Pons (tissue), 1 donor: ENCODE measurements around the gene NDUFS3.
"Not testable (repeated sequence)": the region's sequence is repeated elsewhere in the genome, so short reads cannot be mapped to it uniquely, and the experiment has no call there.

ENCODE experiments used
- DNase-seq: peaks from one replicate; pipeline ENCODE4 v3.0.0-alpha.2; 2016; ENCODE audit warnings: low spot score

NDUFS3 gene

DNA sequence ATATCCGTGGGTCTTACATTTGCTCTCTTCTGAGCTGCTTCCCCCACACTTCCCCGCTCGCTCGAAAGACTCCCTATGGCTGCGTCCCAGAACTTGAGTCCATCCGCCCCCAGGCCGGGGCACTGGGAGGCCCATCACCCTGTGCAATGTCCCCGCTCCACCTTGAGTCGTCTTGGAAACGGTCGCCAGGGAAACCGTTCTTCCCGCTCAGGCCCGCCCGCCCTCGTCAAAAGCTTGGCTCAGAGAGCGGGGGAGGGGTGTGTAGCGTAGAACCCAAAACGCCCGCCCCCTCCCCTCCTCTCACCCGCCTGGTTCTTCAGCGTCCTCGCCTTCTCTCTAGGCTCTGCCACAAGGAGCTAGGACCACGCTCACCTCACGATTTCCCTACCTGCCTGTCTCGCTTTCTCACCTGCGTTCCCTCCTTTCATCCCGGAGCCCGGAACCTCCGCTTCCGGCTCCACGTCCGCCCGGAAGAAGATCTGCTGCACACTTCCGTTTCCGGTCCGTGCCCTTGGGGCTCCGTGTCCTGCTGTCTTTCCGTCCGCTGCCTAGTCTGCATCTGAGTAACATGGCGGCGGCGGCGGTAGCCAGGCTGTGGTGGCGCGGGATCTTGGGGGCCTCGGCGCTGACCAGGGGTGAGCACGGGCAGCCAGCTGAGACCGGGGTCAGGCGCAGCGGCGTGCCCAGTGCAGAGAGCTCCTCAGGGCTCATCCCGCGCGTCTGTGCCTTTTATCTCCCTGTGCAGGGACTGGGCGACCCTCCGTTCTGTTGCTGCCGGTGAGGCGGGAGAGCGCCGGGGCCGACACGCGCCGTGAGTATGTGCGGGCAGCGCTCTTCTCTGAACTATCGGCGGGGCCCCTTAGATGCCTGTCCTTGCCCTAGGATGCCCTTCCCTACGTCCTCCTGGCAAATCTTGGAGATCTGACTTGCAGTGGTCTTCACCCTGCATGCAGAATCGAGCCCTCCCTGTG, at the start of gene NDUFS3, which contains the start of gene KBTBD4:
Gene NDUFS3, plus strand, starts transcription at position 551 of the 971 bp plus-strand sequence. Its CDS starts 18 bp downstream, at position 569.
Gene KBTBD4, minus strand, starts transcription at position 447 of the 971 bp plus-strand sequence. Its CDS starts 19 bp downstream, at position 428.
- peak; percentile 90 for DNase-seq

DNA sequence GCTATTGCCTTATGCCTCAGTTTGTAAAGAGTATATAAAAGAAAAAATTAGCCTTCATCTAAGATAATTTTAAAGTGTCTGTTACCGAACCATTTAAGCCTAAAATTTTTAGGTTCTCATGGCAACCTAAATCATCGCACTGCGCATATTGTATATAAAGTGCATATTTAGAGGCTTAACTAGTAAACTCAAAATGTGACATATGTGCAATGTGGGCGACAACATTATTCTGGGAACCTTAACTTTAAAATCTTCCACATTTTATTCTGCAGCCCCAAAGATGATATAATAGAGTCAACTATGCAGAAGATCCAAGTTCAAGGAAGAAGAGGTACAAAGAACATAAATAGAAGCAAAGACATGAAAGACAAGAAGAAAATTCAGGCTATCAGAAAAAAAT, 48.9 kb upstream of the NDUFS3 start:
- DNase-seq: no peak

GRCh38 chr11:47530721-47531120, 48.2 kb upstream of the NDUFS3 start:
- DNase-seq: not testable (repeated sequence)

- no peak for DNase-seq
These were observed 47.2 kb upstream of the NDUFS3 start for GRCh38 chr11:47531666-47532065.

DNA sequence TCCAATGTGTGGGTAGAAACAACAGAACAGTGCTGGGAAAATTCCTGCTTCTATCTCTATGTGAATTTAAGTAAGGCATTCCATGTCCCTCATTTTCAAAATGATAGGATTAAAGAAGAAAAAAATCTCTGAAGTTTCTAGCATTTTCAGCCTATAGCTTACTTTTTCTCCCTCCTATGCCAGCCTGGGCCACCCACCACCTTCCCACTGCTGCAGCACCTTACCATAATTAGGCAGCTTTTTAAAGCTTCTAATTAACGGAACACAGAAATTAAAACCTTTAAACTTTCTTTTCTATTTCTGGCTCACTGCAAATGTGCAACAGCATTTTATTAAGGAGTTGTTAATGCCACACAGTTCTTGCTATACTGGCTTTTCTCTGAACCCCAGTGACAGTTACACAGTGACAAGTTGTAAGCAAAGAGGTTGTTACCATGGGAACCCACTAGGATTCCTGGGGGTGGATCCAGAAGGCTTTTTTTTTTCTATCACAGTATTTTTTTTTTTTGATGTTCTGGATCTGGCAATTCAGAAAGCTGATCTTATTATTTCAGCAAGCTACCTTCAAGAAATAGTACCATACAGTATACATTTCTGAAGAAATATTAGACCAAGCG, 46.2 kb upstream of the NDUFS3 start:
- DNase-seq: no peak

DNA sequence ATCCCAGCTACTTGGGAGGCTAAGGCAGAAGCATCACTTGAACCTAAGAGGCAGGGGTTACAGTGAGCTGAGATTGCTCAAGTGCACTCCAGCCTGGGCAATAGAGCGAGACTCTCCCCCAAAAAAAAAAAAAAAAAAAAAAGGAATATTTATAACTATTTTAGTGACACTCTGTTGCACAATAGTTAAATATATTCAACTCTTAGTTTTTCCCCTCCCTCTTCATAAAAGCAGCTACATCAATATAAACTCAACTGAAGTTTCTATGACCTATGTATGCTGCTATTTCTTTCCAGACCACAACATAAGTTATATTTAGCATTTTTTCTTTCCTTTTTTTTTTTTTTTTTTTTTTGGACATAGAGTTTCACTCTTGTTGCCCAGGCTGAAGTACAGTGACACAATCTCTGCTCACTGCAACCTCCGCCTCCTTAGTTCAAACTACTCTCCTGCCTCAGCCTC, 45.2 kb upstream of the NDUFS3 start:
- no peak for DNase-seq

- no peak for DNase-seq
These were observed 44.1 kb upstream of the NDUFS3 start for GRCh38 chr11:47534704-47535251.

DNA sequence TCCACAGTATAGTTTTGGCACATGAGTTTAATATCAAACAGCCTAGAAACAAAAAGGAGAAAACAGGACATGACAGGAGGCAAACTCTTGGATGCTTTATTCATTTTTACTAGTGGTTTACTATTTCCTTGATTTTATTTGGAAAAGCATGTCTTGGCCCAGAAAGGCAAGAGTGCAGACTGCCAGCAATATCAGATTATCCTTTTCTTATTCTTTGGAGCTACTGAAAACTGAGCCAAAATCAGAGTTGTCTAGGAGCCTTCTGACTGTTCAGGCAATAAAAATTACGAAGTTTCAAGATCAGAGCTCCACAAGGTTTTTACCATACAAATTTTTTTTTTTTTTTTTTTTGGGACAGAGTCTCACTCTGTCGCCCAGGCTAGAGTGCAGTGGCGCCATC, 42.0 kb upstream of the NDUFS3 start:
- DNase-seq: no peak

- peak; percentile 84 for DNase-seq
These were observed 39.9 kb upstream of the NDUFS3 start for GRCh38 chr11:47538741-47539565.

GRCh38 chr11:47539681-47540039, 39.2 kb upstream of the NDUFS3 start:
- no peak for DNase-seq

DNA sequence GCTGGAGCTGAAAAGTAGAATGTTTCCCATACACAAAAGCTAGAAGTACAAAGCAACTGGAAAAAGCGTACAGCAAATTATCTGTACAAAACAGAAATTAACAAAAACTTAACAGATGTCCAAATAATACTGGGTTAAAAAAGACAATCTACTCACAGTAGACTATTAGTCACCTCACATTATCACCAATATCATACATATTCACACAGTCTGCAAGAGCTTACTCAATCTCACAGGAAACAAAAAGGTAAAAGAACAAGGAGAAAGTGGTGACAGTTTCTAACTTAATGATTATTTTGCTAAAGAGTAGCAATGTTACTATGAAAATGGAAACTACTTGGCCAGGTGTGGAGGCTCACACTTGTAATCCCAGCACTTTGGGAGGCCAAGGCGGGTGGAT, 37.8 kb upstream of the NDUFS3 start:
- no peak for DNase-seq

DNA sequence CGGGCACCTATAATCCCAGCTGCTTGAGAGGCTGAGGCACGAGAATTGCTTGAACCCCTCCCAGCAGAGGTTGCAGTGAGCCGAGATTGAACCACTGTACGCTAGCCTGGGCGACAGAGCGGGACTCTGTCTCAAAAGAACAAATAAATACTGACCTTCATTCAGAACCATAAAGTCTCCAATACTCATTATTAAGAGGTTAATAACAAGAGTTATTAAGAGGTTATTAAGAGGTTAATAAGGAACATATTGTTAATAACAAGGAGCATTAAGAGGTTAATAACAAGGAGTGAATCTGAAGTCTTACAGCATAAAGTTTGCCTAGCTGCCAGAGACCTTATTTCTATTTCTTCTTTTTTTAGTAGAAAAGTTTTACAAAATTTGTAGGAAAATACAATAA, 33.6 kb upstream of the NDUFS3 start:
- no peak for DNase-seq

DNA sequence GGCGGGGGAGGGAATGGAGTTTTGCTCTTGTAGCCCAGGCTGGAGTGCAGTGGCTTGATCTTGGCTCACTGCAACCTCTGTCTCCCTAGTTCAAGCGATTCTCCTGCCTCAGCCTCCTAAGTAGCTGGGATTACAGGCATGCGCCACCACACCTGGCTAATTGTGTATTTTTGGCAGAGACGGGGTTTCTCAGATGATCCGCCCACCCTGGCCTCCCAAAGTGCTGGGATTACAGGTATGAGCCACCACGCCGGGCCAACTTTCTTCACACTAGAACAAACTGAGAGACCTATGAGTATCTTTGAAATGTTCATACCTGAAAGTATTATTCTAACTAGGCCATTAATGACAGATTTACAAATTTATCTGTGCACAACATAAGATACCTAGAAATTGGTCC, 32.6 kb upstream of the NDUFS3 start:
- not testable (repeated sequence) for DNase-seq

DNA sequence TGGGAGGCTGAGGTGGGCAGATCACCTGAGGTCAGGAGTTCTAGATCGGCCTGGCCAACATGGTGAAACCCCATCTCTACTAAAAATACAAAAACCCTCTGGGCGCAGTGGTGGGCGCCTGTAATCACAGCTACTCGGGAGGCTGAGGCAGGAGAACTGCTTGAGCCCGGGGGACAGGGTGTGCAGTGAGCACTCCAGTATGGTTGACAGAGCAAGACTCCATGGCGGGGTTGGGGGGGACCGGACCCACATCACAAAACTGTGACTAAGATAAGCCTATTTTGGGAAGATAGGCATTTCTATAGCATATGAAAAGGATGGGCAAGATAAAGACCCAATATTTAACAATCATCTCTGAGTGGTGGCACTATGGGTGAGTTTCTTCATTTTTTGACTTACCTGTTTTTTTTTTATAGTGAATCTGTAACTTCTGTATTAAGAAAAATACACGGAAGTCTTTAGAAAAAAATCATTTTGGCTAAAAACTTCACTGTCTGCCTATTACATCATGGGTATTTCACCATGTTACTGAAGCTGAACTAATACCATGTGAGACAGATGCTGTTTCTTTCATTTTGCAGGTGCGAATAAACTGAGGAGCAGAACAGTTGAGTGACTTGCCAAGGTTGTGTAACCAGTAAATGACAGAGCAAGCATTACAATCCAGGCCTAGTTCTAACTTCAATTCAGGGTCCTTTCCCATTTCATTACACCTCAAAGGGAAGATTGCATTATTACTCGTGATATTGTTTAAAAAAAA, 28.4 kb upstream of the NDUFS3 start:
- no peak for DNase-seq

DNA sequence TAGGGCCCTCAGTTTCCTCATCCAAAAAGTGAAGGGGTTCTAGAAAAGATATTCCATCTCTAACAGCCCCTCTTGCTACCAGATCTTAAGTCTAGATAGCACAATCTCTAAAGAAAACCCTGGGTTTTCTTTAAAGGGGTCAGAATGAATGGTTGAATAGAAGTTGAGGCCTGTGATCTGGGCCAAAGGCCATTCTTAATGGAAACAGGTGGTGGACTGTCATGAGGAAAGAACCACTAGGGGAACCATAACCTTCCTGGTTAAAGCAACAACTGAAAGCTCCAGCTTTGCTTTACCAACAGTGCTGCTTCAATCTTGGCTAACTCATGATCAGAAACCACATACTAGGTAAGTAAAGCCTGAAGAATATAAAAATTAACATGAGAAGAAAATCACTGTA, 27.8 kb upstream of the NDUFS3 start:
- no peak for DNase-seq

GRCh38 chr11:47552056-47552565, 26.8 kb upstream of the NDUFS3 start:
- DNase-seq: no peak

DNA sequence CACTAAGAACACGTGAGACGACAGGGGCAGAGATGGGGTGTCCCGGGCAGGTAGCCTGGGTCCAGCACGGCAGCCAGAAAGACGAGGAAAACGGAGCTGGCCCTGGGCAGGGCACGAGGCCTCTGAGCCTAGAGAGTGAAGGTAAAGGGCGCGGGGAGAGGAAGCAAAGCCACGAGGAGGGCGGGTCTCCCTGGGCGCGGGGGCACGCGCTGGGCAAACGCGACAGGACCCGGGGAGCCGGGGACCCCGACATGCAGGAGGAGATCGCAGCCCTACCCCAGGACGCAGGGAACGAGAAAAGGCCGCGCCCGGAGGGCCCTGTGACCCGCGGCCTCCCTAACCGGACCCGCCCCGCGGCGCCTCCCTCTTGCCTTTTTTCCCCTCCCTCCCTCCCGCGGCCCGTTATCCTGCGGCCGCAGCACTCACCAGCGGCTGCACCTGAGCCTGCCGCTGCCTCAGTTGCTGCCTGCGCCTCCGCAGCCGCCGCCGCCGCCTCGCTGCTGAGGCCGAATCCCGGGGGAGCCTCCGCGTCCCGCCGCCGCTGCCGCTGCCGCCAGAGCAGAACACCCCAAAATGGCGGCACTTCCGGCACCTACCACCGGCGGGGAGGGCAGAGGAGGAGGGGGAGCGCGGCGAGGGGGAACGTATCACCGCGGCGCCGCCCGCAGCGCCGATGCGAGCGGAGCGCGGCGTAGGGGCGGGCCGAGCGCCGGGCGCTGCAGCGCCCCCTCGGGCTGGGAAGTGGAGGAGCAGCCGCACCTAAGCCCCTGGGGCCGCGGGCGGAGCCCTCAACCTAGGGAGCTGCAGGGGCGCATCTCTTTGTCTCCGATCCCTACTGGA, 26.1 kb upstream of the NDUFS3 start, which contains the start of gene CELF1:
Gene CELF1, minus strand, starts transcription at position 567 of the 840 bp plus-strand sequence. CDS start 53,609 bp downstream, outside the sequence.
- DNase-seq: peak; percentile 87

GRCh38 chr11:47553406-47553743, 25.5 kb upstream of the NDUFS3 start:
- DNase-seq: no peak

- not testable (repeated sequence) for DNase-seq
These were observed 21.9 kb upstream of the NDUFS3 start for GRCh38 chr11:47557004-47557403.

GRCh38 chr11:47558695-47559094, 20.2 kb upstream of the NDUFS3 start:
- DNase-seq: no peak
